Heart left ventricle (tissue), 13 donors: Measurements from ENCODE around the gene RALGAPA2.

Experiments
- CTCF ChIP-seq, 12 donors: fragments of 200-600 bp; sonication (generic) in 4 of 12; IDR thresholded peaks; one replicate each; pipeline versions ENCODE4 v1.5.0 to v1.8.0; 2018 to 2022; ENCODE audit warnings: antibody characterized with exemption in 12 of 12, mild to moderate bottlenecking in 5 of 12
- POLR2A ChIP-seq, 2 donors: fragments of 450-650 bp; IDR thresholded peaks; one replicate each; pipeline ENCODE4 v1.6.1; 2017; ENCODE audit warnings: antibody characterized with exemption in 2 of 2, mild to moderate bottlenecking in 2 of 2, moderate library complexity in 2 of 2
- donor health status: ischemic (EF 13 %, LVEDD 7.1; RV severe dilation, severe dysfunction).
- donor health status: DM: no; HTN: yes; CAD: no.
- donor health status: DM: no; HTN: no; CAD: no.
- donor health status: ischemic (EF 25% LVEDD 6.9; RV normal size, moderate dysfunction).
- donor health status: ischemic (EF 25% LVEDD 5.7; RV mildly dilated, moderate dysfunction).
- donor health status: ischemic (EF 35%, LVEDD 5.7; RV mildly dilated, moderate dysfunction).
- donor health status: nonischemic (EF 11% LVEDD 7.7; RV severe dilation, severe dysfunction).
- donor health status: DM: yes; HTN: yes; CAD: no.
- donor health status: PGD.
- donor health status: ischemic (EF 29% LVEDD 5.4; RV normal size, mild dysfunction).
- donor health status: nonischemic (EF 23%, LVEDD 6.1; RV moderate dilation, normal function).

GRCh38 chr20:20553541-20553940 lies 158.9 kb downstream of the RALGAPA2 start:
- TF ChIP-seq POLR2A (IDR thresholded peaks at IDR 0.05): no peak
- no peak for TF ChIP-seq CTCF (IDR thresholded peaks at IDR 0.05)
